Measurements from ENCODE around the gene CDH1.

- no peak for TF ChIP-seq CTCF (IDR thresholded peaks at IDR 0.05)
- no peak for TF ChIP-seq ZFX (IDR thresholded peaks at IDR 0.05; ENCODE audit: borderline replicate concordance)
These were observed 29.5 kb upstream of the CDH1 start for GRCh38 chr16:68707340-68708152.
